Lower leg skin (tissue), 3 donors: ENCODE data around the gene KNOP1.

Experiments
- CTCF ChIP-seq, 3 donors: fragments of 450-650 bp; IDR thresholded peaks; one replicate each; pipeline ENCODE4 v1.5.1; 2016; ENCODE audit warnings: antibody characterized with exemption in 3 of 3, mild to moderate bottlenecking in 3 of 3, moderate library complexity in 2 of 3
- POLR2A ChIP-seq, 2 donors: fragments of 450-650 bp; IDR thresholded peaks; one replicate each; pipeline ENCODE4 v1.6.1; 2016 to 2017; ENCODE audit warnings: antibody characterized with exemption in 2 of 2, mild to moderate bottlenecking in 1 of 2, moderate library complexity in 1 of 2

DNA sequence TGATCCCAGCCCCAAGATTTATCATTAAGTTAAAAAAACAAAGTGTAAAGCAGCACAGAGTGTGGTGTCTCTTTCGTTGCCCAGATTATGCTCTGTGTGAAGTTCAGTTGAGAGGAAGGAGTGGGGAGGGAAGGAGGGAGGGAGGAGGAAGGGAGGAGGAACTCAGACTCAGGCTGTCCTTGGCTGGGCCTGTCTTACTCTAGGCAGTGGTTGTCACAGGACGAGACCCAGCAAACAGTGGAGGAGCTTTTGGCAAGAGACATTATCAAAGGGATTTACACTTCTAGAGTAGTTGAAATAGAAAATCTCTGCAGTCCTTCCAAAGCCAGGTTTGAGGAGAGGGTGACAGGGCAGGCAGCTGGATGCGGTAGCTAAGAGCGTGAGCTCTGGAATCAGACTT lies 27.8 kb downstream of the KNOP1 start:
- TF ChIP-seq CTCF (IDR thresholded peaks at IDR 0.05) = no peak
- TF ChIP-seq POLR2A (IDR thresholded peaks at IDR 0.05) = no peak
